NCI-H2196 (cell line): Measurements from ENCODE around the gene PPP1R17.

Source experiments
- DNase-seq: peaks from one replicate; lab custom pipeline; 2025; ENCODE audit not compliant: unreplicated experiment; lab: John Stamatoyannopoulos, UW

Gene PPP1R17

GRCh38 chr7:31687024-31687748, at the start of gene PPP1R17:
PPP1R17 (plus strand) TSS chr7:31687215; CDS start chr7:31692442, 5,227 bp downstream.
- no peak for DNase-seq

- no peak for DNase-seq
Measured at GRCh38 chr7:31640381-31640780, 46.6 kb upstream of the PPP1R17 start.

GRCh38 chr7:31642681-31643115, 44.3 kb upstream of the PPP1R17 start:
- no peak for DNase-seq

GRCh38 chr7:31646942-31647341, 40.1 kb upstream of the PPP1R17 start:
- DNase-seq: no peak

- no peak for DNase-seq
Measured at GRCh38 chr7:31647511-31647910, 39.5 kb upstream of the PPP1R17 start.

GRCh38 chr7:31648288-31648687, 38.7 kb upstream of the PPP1R17 start:
- DNase-seq: peak; percentile 2

GRCh38 chr7:31648880-31649279, 38.1 kb upstream of the PPP1R17 start:
- no peak for DNase-seq

- no peak for DNase-seq
Measured at GRCh38 chr7:31651234-31652062, 35.6 kb upstream of the PPP1R17 start.

- no peak for DNase-seq
Measured at GRCh38 chr7:31652063-31652326, 35.0 kb upstream of the PPP1R17 start.

GRCh38 chr7:31663072-31663471, 23.9 kb upstream of the PPP1R17 start:
- DNase-seq: no peak

GRCh38 chr7:31664890-31665289, 22.1 kb upstream of the PPP1R17 start:
- no peak for DNase-seq

- no peak for DNase-seq
Measured at GRCh38 chr7:31665546-31665945, 21.5 kb upstream of the PPP1R17 start.

GRCh38 chr7:31669461-31669860, 17.6 kb upstream of the PPP1R17 start:
- no peak for DNase-seq

GRCh38 chr7:31679574-31680305, 7.3 kb upstream of the PPP1R17 start:
- DNase-seq: no peak

- DNase-seq: no peak
Measured at GRCh38 chr7:31683445-31684225, 3.4 kb upstream of the PPP1R17 start.

- no peak for DNase-seq
Measured at GRCh38 chr7:31688372-31688771, 1.4 kb downstream of the PPP1R17 start.

GRCh38 chr7:31688996-31689395, 2.0 kb downstream of the PPP1R17 start:
- no peak for DNase-seq

- DNase-seq: no peak
Measured at GRCh38 chr7:31690935-31691334, 3.9 kb downstream of the PPP1R17 start.

GRCh38 chr7:31692451-31692850, 5.4 kb downstream of the PPP1R17 start:
- DNase-seq: no peak

GRCh38 chr7:31692871-31693270, 5.9 kb downstream of the PPP1R17 start:
- DNase-seq: no peak
